PC-3 (cell line): ENCODE results near the gene CHODL. TPM values are rescaled to one million over a fixed set of nuclear protein-coding genes. Genes with fewer than 3 reads are reported as not detected.

Experiments
- ATAC-seq: fragments of 200-7000 bp; cut with Tn5 transposase; 2 replicates; pipeline ENCODE4 v1.9.1; 2020; ENCODE audit warnings: mild to moderate bottlenecking, moderate library complexity
- BruUV-seq: library from RNA; stranded (reverse); fragments of 400-500 nt; replicated peaks from 2 replicates; lab custom pipeline; 2021; lab: Mats Ljungman, UMichigan
- CTCF ChIA-PET: fragments of 300-600 bp; sonication (Branson Sonifier 250); formaldehyde crosslinking; loops from one replicate; lab custom pipeline; 2022; ENCODE audit warnings: antibody characterized with exemption; lab: Charles Lee
- POLR2A ChIA-PET: fragments of 300-600 bp; sonication (Branson Sonifier 250); formaldehyde crosslinking; loops from one replicate; lab custom pipeline; 2022; ENCODE audit warnings: antibody characterized with exemption; ENCODE audit not compliant: unreplicated experiment; lab: Charles Lee
- DNase-seq: peaks from one replicate; pipeline ENCODE4 v3.0.0-alpha.2; 2015
- H2AFZ ChIP-seq: fragments of 300-600 bp; sonication (generic); 2 replicates; pipeline ENCODE4 v1.6.0; 2016; ENCODE audit warnings: antibody characterized with exemption, low read length
- H3F3A ChIP-seq: fragments of 300-600 bp; sonication (generic); one replicate; pipeline ENCODE4 v1.6.0; 2017; ENCODE audit warnings: antibody characterized with exemption, low read length, control low read depth, mild to moderate bottlenecking; ENCODE audit not compliant: unreplicated experiment
- H3K27ac ChIP-seq: fragments of 300-600 bp; sonication (generic); 2 replicates; pipeline ENCODE4 v1.5.1; 2016; ENCODE audit warnings: mild to moderate bottlenecking, low read length
- H3K27me3 ChIP-seq: fragments of 300-600 bp; sonication (generic); 2 replicates; pipeline ENCODE4 v1.6.1; 2016; ENCODE audit warnings: low read length, mixed read lengths
- H3K36me3 ChIP-seq: fragments of 300-600 bp; sonication (generic); 2 replicates; pipeline ENCODE4 v1.6.1; 2016; ENCODE audit warnings: low read depth, mixed run types, low read length, mixed read lengths
- H3K4me1 ChIP-seq: fragments of 300-600 bp; sonication (generic); 2 replicates; pipeline ENCODE4 v1.5.1; 2016; ENCODE audit warnings: low read length; ENCODE audit not compliant: insufficient read depth
- H3K4me2 ChIP-seq: fragments of 300-600 bp; sonication (generic); 2 replicates; pipeline ENCODE4 v1.6.0; 2016; ENCODE audit warnings: low read length
- H3K4me3 ChIP-seq: fragments of 300-600 bp; sonication (generic); 2 replicates; pipeline ENCODE4 v1.5.1; 2016; ENCODE audit warnings: mild to moderate bottlenecking, low read length, mixed read lengths
- H3K79me2 ChIP-seq: fragments of 300-600 bp; sonication (generic); 2 replicates; pipeline ENCODE4 v1.6.1; 2017; ENCODE audit warnings: low read length, mixed read lengths
- H3K9ac ChIP-seq: fragments of 300-600 bp; sonication (generic); 2 replicates; pipeline ENCODE4 v1.6.0; 2016; ENCODE audit warnings: mild to moderate bottlenecking, low read length
- H3K9me2 ChIP-seq: fragments of 300-600 bp; sonication (generic); replicated peaks from 2 replicates; pipeline ENCODE4 v1.6.1; 2016; ENCODE audit warnings: mixed run types, low read length, mixed read lengths
- H3K9me3 ChIP-seq: fragments of 300-600 bp; sonication (generic); 2 replicates; pipeline ENCODE4 v1.6.1; 2016; ENCODE audit warnings: low read length, mixed read lengths
- H4K20me1 ChIP-seq: fragments of 300-600 bp; sonication (generic); 2 replicates; pipeline ENCODE4 v1.6.1; 2016; ENCODE audit warnings: low read length, mixed read lengths
- EZH2 ChIP-seq: fragments of 300-600 bp; sonication (generic); IDR thresholded peaks from one replicate; pipeline ENCODE4 v1.6.1; 2017; ENCODE audit warnings: antibody characterized with exemption, mild to moderate bottlenecking, low read length; ENCODE audit not compliant: unreplicated experiment
- EZH2phosphoT487 ChIP-seq: fragments of 300-600 bp; sonication (generic); IDR thresholded peaks from 2 replicates; pipeline ENCODE4 v1.6.1; 2018; ENCODE audit warnings: mild to moderate bottlenecking, antibody characterized with exemption, low read length, borderline replicate concordance
- intact Hi-C: fragments of 100-400 bp; cut with micrococcal nuclease; formaldehyde crosslinking; loops from 2 replicates; pipeline ENCODE4 v1.9.0; 2023
- total RNA-seq: library from RNA; depleted of rRNA; stranded (reverse); fragments of >200 nt; gene quantifications from 2 replicates; pipeline ENCODE4 v1.2.3, GENCODE V29; 2014
- TF ChIP-seq, protein P1 (sequence below): fragments of 300-600 bp; sonication (generic); conservative IDR thresholded peaks from 2 replicates; pipeline ENCODE4 v1.5.1; 2017; ENCODE audit warnings: antibody characterized with exemption, low read depth, mild to moderate bottlenecking, low read length

Gene CHODL
- total RNA-seq, 1 experiment from 2014 or later = not detected

- Histone ChIP-seq H3K9ac (no peak overlapping the region), H3K9me2 (no peaks in the 10 kb centered on the region), H2AFZ (no peak overlapping the region), H3K4me1 (no peaks in the 10 kb centered on the region), H3F3A (no peaks in the 10 kb centered on the region), H3K27me3 (no peaks in the 10 kb centered on the region), H3K79me2 (no peaks in the 10 kb centered on the region), H3K36me3 (no peaks in the 10 kb centered on the region), H3K4me3 (no peak overlapping the region), H4K20me1 (no peaks in the 10 kb centered on the region), H3K4me2 (no peak overlapping the region), H3K9me3 (no peaks in the 10 kb centered on the region), H3K27ac (no peak overlapping the region)
- no TSS peak for BruUV-seq
- TF ChIP-seq EZH2phosphoT487 = no peak
- TF ChIP-seq, protein P1, sequence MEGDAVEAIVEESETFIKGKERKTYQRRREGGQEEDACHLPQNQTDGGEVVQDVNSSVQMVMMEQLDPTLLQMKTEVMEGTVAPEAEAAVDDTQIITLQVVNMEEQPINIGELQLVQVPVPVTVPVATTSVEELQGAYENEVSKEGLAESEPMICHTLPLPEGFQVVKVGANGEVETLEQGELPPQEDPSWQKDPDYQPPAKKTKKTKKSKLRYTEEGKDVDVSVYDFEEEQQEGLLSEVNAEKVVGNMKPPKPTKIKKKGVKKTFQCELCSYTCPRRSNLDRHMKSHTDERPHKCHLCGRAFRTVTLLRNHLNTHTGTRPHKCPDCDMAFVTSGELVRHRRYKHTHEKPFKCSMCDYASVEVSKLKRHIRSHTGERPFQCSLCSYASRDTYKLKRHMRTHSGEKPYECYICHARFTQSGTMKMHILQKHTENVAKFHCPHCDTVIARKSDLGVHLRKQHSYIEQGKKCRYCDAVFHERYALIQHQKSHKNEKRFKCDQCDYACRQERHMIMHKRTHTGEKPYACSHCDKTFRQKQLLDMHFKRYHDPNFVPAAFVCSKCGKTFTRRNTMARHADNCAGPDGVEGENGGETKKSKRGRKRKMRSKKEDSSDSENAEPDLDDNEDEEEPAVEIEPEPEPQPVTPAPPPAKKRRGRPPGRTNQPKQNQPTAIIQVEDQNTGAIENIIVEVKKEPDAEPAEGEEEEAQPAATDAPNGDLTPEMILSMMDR = no peak
- ATAC-seq (no peak), DNase-seq (no peak)
- POLR2A ChIA-PET = no interaction called here
- intact Hi-C loops = no loop called here
- CTCF ChIA-PET = no interaction called here
These were observed 8.0 kb downstream of the CHODL start for GRCh38 chr21:18252680-18253079.

DNA sequence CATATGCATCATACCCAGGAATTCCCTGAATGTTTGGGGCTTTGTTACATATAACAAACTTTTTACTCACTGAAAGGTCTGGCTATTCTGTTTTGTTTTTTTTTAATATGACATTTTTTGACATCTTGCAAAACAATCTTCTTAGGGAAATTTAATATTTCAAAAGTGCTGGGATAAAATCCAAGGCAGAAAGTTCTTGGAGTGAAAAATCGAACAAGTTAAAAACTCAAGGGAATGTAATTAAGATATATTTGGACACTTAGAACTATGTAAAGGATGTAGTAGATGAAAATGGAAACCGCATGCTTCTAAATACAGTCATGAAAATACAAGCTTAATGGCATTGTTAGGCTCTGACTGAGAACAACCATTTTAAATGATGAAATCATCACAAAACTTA lies 8.6 kb downstream of the CHODL start:
- H3K36me3 ChIP-seq = no peaks in the 10 kb centered on the region
- CTCF ChIA-PET = no interaction called here

DNA sequence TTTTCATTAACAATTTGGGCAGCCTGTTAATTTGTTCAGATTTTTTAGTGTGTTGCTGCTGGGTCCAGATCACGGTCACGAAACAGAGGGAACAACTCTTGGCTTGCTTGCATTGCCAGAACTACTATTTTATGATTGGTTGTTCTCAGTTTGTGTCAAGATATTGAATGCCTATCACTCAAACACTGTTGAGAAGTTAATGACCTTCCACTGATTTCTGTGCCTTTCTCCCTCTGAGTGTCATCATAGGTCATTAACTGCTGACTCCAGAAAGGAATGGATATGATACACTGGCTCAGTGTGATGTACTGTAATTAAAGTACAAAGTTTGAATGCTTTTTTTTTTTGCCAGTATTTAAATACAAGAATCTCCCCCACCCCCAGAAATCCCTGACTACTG lies 9.2 kb downstream of the CHODL start:
- Histone ChIP-seq H3F3A (no peaks in the 10 kb centered on the region), H3K9ac (no peak overlapping the region), H3K9me3 (no peaks in the 10 kb centered on the region), H3K79me2 (no peaks in the 10 kb centered on the region), H3K9me2 (no peaks in the 10 kb centered on the region), H3K36me3 (no peaks in the 10 kb centered on the region), H3K4me2 (no peak overlapping the region), H3K27ac (no peak overlapping the region), H3K27me3 (no peaks in the 10 kb centered on the region), H3K4me1 (no peaks in the 10 kb centered on the region), H3K4me3 (no peak overlapping the region), H2AFZ (no peak overlapping the region), H4K20me1 (no peaks in the 10 kb centered on the region)
- ATAC-seq (no peak), DNase-seq (no peak)
- ChIA-PET POLR2A (no interaction called here), CTCF (no interaction called here)
- no TSS peak for BruUV-seq
- intact Hi-C loops = no loop called here
- TF ChIP-seq EZH2 (no peak), EZH2phosphoT487 (no peak)
- TF ChIP-seq, protein P1 = no peak

More for the DNA sequence above, 8.6 kb downstream of the CHODL start:
- Histone ChIP-seq H3K9me3 (no peaks in the 10 kb centered on the region), H3K79me2 (no peaks in the 10 kb centered on the region), H2AFZ (no peak overlapping the region), H3K4me2 (no peak overlapping the region), H3F3A (no peaks in the 10 kb centered on the region), H3K27me3 (no peaks in the 10 kb centered on the region), H3K9me2 (no peaks in the 10 kb centered on the region), H3K9ac (no peak overlapping the region), H3K4me1 (no peaks in the 10 kb centered on the region), H3K4me3 (no peak overlapping the region), H4K20me1 (no peaks in the 10 kb centered on the region), H3K27ac (no peak overlapping the region)
- intact Hi-C loops = no loop called here
- ATAC-seq = no peak
- no peak for DNase-seq
- TF ChIP-seq, protein P1 = no peak
- TF ChIP-seq EZH2phosphoT487 (no peak), EZH2 (no peak)
- BruUV-seq = no TSS peak
- POLR2A ChIA-PET = no interaction called here
